ENCODE measurements around the gene TNNT2.

Gene TNNT2

DNA sequence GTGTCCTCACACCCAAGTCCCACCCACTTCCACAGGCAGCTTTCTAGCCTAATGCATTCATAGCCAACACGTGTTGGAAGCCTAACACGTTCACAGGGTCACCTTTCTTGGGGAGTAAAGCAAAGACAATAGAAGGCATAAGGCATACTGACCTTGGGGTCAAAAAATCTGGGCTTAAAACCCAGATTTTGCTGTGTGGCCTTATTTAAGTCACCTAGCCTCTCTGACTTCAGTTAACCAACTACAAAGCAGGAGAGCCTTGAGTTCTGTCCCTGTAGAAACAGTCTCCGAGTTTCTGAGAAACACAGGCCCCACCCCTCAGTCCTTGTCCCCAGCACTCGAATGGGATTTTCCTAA, 1.4 kb downstream of the TNNT2 start:
- no peak for DNase-seq

DNA sequence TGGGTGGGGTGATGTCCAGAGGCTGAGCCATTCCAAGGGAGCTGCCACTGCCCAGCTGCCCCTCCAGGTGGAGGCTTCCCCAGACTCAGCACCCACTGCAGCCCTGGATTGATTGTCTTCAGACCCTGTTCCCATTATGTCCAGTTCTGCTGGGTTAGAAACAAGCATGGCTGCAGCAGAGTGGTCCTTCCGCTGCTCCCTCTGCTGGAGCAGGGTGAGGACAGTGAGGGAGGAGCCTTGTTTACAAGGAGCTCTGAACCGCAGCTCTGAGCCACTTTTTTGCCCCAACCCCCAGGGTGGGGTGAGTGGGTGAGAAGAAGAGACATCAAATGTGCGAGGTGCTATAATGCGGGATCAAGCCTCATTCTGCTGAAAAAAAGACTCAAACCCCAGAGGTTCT, 2.3 kb downstream of the TNNT2 start:
- DNase-seq: no peak

DNA sequence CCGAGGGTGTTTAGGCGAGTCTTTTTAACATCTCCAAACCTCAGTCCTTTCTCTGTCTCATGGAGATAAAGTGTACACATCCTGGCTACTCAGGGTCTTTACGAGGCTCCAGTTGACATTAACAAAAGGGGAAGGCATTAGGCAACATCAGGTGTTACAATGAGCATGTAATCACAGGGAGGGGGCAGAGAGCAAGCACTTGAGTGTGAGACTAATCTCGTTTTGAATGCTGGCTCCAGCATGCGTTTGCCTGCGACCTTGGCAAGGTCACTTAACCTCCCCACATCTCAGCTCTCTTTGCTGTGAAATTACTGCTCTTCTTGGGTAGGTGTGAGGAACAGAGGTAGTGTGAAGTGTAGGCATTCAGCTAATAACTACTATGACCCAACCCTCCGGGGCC, 3.1 kb downstream of the TNNT2 start:
- peak; percentile 28 for DNase-seq

DNA sequence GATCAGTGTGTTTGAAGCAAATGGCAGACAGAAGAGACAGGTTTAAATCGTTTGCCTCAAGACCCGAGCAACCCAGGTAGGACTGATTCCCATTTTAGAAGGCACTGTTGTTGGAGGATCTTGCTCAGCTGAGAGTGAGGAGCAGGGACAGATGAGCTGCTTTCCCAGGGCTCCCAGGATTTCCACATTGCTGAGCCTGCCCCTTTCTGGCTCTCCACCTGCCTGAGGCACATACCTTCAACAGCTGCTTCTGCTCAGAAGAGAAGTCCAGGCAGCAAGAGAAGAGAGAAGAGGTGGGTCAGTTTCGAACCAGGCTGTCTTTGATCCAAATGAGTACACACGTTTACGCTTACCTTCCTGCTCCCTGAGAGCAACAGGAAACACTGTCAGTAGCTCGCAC, 5.7 kb downstream of the TNNT2 start:
- no peak for DNase-seq

DNA sequence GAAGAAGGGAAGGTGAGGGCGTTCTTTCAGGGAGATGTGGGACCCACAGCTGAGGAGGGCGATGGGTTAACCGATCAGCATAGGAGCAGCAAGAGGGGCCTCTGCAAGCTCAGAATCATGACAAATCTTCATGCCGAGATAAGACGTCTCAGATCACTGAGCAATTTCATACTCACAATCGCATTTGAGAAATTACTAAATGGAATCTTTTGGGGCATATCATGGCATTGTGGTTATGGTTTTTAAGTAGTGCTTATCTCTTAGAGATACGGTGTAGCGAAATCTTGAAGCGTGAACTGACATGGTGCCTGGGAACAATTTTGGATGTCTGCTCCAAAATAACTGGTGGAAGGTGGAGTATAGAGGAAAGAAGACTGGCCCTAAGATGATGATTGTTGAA, 6.2 kb downstream of the TNNT2 start:
- DNase-seq: no peak

DNA sequence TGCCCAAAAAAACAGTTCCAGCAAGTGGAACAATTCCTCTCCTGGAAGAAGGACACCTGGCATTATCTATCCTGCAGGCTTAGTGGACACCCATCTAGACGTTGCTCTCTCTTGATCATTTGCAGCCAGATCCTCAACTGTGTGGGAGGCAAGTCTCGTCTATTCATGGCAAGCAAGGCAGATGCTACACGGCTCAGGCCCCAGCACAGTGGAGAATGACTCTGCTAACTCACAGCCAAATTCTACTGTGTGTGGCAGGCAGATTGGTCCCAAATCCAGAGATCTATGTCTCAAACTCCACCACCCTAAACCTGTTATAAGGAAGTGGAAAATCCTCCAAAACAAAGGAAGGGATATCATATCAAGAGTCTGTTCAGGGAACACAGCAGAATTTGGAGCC, 7.0 kb downstream of the TNNT2 start:
- no peak for DNase-seq

DNA sequence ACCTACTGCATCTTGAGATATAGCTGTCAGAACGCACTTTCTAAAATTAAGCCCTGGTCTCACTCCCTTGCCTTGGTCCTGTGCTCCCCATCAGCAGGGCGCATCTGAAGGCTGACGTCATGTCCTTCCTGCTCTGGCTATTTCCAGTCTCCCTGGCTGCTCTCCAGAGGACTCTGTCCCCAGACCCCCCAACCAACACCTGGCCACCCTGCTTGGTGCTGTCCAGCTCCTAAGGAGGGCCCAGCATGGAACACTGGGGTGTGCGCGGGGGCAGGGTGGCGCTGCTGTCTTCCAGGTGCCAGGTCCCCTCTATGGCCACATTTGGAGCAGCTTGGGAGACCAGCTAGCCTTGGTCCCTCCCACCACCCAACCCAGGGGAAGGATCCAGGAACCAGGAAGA, 8.3 kb downstream of the TNNT2 start:
- no peak for DNase-seq

DNA sequence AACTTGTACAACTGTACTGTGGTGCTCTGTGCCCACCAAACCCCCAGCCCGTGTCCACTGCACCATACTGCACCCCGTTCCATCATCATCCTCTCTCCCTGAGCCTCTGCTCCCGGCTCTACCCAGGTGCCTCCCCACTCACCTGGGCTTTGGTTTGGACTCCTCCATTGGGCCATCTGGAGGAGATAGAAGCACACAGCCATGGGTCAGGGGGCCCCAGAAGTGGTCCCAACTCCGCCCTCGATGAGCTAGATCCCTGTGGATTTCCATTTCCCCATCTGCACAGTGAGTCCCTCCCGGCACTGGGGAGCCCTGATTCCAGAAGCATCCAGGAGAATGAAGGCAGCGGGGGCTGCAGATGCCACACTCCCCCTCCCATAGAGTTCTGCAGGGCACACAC, 10.8 kb downstream of the TNNT2 start:
- DNase-seq: no peak

DNA sequence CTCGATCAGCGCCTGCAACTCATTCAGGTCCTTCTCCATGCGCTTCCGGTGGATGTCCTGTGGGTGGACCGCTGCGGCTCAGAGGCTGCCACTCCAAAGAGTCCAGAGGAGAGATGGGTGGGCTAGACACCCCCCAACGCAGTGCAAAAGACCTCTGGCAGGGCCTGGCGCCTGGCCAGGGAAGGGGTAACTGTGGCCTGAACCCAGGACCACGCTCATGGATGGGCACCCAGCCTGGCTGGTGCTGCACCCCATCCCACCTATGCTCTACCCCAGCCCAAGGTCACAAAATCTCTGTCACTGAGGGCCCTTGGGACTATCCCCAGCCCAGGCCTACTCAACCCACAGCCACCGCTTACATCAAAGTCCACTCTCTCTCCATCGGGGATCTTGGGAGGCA, 12.2 kb downstream of the TNNT2 start:
- DNase-seq: no peak

DNA sequence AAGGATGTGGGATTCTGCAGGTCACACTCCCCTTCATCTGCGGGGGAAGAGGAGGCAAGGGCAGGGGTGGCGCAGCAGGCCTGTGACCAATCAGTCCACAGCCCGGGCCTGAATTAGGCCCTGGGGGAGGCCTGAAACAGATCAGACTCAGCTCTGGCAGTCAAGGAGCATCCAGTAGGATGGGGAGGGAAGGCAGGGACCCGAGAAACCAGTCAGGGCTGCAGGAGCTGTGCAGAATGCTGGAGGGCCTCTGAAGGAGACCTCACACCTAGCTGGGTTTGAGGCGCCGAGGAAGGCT, 12.7 kb downstream of the TNNT2 start:
- no peak for DNase-seq

DNA sequence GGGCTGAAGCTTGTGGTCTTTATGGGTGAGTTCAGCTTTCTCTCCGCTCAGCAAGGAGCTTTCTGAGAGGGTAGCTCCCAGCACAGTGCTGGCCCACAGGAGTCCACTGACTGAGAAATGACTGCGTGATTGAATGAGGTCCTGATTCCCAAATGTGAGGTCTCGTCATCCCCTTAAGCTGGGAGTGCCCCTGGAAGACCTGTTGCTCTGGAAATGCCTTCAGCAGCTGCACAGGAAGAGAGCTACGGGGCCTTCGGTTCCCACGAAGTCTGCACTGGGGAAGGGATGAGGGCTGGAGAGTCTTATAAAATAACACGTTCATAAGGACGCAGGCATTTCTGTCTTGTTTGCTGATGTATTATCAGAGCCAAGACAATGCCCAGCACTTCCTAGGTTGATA, 14.0 kb downstream of the TNNT2 start:
- DNase-seq: no peak

DNA sequence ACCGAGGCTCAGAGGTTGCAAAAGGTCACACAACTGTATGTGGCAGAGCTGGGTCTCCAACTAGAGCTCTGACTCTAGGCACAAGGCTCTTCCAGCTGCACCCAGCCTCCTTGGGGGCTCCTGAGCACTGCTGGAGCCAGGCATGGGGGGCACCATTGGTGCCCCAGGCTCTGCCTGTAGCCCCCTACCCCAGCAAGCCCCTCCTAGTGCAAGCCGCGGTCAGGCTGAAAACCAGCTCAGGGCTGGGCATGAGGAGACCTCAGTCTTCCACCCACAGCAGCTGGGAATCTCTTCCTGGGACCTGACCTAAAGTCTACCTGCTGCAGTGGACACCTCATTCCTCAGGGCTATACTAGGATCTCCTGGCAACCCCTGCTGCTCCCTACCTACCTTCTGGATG, 14.6 kb downstream of the TNNT2 start:
- DNase-seq: no peak

DNA sequence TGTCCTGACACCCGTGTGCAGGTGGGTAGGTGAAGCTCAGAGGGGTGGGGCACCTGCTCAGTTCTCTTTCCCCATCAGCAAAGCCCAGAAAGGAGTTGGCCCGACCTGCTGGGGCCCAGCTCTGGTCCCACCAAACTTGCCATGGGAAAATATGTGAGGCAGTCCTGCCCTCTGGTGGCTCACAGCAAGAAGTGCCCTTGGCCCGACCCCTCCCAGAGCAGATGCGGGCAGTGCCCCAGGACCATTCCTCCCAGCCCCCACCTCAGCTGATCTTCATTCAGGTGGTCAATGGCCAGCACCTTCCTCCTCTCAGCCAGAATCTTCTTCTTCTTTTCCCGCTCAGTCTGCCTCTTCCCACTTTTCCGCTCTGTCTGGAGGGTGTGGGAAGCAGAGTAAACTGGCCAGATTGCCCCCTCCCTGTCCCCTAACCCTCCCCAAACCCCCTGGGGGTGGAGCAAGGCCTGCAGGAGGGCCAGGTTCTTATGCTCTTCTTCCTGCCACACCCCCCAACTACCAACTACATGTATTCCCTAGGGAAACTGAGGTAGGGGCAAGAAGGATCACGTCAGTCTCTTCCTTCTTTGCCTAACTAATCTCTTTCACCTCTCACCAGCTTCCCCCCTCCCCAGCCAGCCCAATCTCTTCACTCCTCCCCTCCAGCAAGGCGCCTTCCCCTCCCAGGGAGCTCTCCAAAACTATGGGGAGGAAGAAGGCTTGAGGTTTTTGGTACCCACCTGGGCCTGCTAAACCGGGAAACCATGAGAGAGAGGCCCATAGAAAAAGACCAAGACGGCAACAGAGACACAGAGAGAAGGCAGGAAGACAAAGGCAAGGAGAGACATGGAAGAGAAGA, 15.6 kb downstream of the TNNT2 start:
- peak; percentile 22 for DNase-seq

DNA sequence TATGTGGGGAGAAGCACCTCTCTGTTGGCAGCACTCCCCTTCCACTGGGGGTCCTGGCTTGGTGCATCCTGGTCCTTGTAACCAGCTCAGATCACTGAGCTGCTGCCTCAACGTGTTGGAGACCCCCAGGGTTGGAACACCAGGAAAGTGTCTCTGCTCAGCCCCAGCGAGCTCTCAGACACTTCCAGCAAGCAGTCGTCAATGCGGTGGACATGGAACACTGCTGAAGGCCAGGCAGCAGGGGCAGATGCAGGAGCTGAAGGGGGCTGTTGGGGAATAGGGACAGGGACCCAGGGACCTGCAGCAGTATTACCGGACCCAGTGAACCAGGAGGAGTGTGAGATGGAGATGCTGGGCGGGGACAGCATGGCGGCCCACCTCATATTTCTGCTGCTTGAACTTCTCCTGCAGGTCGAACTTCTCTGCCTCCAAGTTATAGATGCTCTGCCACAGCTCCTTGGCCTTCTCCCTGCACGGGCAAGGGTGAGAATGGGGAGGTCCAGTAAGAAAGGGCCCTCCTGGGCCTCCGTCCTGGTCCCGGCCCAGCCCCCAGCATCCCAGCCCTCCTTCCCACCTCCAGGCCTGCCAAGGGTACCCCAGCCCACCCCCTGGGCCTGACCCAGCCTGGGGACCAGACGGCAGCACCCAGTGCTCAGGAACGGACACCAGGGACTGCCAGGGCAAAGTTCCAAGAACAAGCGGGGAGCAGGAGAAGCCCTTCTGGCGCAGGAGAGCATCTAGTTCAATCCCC, 16.4 kb downstream of the TNNT2 start:
- no peak for DNase-seq

DNA sequence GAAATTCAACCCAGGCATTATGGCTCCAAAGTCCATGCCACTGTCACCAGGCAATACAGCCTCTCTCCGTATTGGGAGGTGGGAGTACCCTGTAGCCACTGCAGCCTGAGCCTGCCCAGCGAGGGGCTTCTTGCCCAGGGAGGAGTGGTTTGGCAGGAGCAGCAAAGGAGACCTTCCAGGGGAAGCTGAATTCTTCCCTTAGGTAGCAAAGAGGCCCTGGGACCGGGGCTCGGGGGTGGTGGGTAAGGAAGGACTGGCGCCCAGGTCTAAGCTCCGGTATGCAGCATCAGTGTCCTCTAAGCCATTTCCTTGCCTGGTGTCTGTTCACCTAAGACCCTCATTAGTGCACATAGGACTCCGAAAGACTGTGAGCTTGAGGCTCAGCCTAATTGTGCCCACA, 17.0 kb downstream of the TNNT2 start:
- DNase-seq: no peak

DNA sequence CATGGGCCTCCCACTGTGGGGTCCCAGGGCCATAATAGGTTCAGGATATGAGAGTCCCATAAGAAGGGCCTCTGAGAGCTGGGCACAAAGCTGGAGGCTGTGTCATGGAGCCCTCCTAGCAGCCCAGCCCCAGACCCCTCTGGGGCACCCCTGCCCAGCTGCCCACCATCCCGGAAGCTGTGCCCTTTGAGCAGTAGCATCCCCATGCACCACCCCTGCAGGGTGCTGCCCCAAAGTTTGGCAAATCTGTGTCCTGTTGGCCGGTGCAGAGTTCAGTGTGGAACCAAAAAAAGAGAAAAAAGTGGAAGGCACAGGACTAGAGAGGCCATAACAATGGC, 17.6 kb downstream of the TNNT2 start:
- DNase-seq: no peak

DNA sequence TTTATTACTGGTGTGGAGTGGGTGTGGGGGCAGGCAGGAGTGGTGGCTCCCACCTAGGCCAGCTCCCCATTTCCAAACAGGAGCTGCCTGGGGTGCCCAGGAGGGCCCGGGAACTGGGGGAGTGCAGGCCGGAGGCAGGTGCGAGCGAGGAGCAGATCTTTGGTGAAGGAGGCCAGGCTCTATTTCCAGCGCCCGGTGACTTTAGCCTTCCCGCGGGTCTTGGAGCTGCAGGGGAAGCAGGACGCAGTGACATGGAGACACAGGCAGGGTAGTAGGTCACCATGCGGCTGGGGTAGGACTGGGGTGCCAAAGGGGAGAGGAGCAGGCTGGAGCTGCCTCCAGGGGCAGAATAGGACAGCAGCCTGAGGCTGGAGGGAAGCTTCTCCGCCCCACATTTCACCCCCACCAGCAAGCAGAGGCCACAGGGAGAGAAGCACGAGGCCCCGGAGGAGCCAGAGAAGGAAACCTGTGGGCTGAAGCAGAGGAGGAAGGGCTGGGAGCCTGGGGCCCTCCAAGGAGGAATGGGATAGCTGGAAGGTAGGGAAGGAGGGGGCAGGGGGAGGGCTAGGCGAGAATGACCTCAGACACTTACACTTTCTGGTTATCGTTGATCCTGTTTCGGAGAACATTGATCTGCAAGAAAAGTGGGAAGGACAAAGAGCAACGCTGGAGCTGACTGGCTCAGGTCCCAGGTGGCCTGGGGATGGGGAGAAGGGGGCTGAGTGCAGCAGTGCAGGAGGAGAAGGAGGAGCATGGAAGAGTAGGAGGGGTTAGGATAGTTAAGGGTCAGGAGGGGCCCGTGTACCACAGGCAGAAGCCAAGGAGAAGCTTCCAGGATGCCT, 18.2 kb downstream of the TNNT2 start:
- DNase-seq: no peak

DNA sequence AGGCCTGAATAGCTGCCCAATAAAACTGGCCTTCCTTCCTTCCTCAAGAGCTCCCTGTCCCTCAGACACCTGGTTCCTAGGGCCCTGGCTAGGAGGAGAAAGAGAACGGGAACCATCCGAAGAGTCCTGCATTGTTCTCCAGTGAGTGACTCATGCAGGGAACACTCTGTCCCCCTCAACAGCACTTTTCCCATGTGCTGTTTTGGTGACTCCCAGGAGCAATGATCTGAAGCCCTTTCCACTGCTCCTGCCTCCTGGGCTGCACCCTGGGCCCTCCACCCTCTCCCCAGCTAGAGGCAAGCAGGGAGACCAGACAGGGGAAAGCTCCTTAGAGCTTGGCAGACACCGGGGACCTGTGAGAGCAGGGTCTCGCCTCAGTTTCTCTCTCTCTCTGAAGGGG, 18.9 kb downstream of the TNNT2 start:
- DNase-seq: no peak

DNA sequence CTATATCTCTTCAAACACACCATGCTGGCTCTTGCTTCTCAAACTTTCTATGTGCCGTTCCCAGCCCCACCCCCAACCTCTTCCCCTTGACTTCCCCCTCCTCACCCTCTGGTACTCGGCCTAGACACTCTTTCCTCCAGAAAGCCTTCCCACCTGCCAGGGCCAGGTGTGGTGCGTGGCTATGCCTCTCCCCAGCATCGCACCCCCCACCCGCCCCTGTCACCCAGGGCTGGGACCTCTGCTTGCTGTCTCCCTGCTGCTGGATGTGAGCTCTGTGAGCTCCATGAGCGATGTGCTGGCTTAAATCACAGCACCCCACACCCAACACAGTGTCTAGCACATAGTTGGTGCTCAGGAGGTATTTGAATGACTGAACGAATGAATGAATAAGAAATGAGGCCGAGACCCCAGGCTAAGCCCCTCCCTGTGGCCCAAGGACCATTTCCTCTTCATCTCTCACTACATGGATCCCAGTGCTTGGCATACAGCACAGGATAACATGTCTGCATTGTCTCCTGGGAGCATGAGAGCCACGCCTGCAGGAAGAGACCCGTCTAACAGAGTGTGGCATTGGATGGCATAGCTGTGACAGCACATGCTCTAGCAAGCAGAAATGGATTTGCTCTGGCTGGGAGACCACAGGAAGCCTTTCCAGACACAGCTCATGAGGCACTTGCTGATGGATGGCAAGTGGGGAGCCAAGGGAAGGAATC, 19.7 kb downstream of the TNNT2 start:
- no peak for DNase-seq

DNA sequence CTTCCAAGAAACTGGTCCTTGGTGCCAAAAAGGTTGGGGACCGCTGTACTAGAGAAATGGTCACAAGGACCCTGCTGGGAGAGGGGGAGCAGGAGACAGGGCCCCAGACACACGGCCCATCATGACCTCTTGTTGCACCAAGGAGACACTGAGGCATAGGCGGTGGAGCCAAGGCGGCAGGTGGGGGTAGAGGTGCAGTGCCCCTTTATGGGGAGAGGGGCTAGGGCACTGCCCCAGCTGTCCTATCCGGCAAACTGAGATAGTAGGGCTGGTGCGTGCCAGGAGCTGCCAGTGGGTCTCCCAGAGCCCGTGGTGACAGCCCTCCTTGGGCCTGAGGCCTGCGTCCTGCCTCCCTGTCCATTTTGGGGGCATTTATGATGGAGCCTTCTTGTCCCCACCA, 20.3 kb downstream of the TNNT2 start:
- DNase-seq: no peak

DNA sequence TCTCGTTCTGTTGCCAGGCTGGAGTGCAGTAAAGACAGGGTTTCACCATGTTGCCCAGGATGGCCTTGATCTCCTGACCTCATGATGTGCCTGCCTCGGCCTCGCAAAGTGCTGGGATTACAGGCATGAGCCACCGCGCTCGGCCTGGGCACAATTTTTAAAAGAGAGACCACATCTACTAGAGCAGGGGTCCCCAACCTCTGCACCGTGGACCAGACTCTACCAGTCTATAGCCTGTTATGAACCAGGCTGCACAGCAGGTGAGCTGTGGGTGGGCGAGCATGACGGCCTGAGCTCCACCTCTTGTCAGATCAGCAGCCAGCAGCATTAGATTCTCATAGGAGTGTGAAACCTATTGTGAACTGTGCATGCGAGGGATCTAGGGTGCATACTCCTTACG, 20.8 kb downstream of the TNNT2 start:
- DNase-seq: no peak

DNA sequence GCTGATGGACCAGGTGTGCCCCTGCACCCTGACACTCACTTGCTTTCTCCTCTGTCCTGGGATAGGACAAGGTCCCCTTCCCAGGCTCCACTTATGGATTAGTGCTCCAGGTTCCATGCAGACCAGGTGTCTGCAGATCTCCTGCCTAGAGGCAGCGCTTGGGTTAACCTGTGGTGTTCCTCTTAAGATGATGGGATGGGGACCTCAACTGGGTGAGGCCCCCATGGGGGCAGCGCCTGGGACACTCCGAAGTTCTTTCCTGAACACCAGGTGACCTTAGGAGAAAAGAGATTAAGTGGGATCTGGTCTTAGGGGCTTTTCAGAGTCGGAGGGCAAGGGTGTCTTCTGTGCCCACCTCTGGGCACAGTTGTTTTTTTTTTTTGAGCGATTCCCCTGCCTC, 21.2 kb downstream of the TNNT2 start:
- no peak for DNase-seq

DNA sequence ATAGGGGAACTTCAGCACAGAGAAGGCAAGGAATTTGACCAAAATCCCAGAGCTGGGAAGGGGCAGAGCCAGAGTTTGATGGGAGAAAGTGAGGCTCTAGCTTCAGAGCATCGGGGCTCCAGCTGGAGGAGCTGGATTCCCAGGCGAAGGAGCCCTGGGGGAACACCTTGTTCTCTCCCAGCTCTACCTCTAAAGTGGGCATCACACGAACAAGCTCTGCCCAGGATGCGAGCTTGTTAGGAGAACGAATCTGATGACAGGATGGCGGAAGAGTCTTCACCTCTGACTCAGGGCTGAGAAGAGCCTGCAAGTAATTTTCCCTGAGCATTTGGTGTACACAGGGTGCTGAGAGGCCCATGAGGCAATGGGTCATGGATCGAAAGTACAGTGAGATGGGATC, 22.0 kb downstream of the TNNT2 start:
- DNase-seq: no peak

DNA sequence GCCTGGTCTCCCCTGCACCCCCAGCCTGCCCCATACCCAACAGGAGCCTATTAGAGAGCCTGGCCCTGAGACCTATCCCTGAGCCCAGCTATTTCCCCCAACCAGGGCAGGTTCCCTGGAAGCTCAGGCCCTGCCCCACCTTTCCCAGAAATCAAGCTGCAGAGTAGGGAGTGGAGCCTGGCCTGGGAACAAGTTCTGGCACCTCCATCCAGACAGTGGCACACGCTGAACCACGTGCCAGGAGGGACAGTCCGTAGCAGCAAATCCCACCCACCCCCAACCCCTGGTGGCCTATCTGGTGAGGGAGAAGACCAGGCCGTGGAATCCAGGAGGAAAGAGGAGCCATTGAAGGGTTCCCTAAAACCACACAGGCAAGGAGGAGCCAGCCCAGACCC, 22.6 kb downstream of the TNNT2 start:
- DNase-seq: no peak
